GOT3 (cell line): ENCODE data around the gene RXRB.

ENCODE experiments used
- DNase-seq: peaks from one replicate; lab custom pipeline; 2025; ENCODE audit warnings: mixed read lengths; lab: John Stamatoyannopoulos, UW

Gene RXRB

DNA sequence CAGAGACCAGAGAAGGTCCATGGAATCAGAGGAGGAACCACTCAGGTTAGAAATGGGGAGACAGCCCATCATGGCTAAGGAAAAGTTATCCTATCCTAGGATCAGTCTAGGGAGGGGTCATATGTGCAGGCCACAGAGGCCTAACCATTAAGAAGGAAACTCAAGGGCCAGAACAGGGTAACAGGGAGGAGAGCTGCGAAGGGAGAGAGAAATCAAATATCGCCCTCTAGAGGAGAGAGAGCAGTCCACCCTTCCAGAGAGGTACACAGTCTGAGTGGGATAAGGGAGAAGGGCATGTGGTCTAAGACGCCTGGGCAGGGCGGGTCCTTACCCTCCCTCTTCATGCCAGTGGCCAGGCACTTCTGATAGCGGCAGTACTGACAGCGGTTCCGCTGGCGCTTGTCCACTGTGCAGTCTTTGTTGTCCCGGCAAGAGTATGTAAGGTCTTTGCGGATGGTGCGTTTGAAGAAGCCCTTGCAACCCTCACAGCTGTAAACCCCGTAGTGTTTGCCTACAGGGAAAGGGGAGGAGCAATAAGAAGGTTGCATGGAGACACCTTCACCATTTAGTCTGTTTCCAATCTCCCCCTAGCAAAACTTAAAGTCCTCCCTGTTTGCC is 2.9 kb downstream of the RXRB start:
- DNase-seq: no peak

DNA sequence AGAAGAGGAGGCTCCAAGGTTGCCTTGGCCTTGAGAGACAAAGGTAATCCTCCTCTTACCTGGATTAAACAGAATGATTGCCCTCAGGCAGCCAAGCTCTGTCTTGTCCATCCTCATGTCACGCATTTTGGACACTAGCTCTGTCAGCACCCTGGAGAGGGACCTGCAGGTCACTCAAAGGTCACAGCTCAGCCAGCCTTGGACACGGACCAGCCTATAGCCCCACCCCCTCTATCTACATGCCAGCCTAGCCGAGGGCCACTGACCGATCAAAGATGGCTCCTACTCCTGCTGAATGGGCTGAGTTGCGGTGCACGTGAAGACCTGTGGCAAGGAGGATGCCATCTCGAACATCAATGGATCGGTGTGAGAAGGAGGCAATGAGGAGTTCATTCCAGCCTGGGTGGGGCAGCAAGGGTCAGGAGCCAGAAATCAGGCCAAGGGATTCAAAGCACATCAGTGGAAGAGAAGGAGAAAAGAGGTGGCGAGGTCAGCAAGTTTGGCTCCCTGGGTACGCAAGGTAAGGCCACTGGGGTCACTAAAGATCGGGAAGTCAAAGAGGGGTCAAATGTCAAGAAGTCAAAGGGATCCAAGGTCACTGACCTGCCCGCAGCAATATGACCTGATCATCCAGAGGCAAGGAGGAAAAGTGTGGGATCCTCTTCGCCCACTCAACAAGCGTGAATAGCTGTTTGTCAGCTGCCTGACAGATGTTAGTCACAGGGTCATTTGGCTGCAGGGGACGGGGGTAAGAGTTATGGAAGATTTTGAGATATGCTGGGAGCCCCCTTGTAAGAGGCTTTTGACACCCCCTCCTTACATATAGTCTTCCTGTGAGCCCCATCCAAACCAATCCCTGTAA is 4.9 kb downstream of the RXRB start:
- DNase-seq: no peak

DNA sequence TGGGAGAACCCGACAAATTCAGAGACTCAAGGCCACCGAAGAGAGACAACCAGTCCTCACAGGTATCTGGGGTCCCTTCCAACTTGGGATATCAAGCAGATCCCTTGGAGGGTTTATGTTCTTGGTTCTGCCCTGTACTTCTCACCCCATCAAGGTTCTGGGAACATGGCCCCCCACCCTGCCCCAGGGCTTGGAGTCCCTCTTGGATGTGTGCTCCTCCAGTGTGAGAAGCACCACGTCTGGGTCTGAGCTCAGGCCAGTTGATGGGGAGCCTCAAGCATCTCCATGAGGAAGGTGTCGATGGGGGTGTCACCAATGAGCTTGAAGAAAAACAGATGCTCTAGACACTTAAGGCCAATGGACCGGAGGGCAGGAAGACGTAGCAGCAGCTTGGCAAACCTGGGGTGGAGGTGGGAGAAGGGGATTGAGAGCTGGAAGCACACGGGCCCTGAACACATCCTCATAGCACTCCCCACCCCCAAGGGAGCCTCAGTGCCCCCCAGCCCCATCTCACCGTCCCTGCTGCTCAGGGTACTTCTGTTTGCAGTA is 6.0 kb downstream of the RXRB start:
- no peak for DNase-seq

DNA sequence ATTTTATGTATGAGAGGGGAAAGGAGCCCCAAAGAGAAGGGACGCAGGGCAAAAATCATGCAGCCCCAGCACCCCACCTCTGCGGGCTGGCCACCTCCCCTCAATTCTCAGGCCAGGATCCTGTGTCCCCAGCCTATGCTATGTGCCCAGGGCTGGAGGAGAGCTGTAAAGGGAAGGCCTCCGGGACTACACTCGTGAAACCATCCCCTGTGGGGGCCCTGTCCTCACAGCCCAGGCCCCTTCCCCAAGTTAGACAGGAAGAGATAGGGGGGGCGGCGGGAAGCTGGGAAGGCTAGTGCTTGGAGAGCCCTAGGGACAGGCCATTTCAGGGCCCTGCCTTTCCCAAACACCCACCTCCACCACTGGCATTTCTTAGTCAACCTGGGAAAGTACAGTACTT is 6.8 kb downstream of the RXRB start:
- no peak for DNase-seq

DNA sequence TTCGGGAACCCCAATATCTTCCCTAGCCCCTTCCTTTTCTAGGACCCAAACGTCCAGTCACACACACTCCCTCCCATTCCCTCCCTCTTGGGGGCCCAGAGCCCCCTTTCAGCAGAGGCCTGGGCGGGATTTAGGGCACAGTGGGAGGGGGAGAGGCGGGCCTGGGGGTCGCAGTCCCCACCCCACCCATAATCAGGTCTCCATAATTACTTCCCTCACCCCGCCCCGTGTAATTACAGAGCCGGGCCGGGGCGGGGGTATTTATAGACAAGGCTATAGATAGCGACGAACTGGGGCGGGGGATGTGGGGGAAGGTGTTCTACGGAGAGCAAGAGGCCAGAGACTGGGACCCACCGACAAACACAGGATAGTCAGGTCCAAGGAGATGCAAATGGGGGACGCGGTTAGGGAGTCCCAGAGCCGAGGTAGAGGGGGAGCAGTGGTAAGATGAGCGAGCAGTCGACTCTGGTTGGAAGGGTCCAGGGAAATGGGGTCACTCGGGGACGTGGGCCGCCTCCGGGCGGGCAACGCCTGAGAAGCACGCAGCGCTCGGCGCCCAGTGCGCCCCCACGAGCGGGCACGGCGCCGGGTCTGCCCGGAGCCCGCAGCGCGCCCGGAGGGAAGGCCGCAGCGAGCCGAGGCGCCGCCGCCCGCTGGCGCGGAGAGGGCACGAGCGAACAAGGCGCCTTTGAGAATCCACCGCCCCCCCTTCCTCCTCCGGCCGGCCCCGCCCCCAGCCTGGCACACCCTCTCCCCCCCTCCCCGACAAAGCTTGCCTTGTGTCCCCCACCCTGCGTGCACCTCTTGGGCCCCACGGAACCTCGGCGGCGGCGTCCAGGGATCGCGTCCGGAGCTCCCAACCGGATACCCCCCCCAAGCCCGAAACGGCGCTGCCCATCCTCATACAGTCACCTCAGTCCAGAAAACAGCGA is 7.5 kb downstream of the RXRB start:
- DNase-seq: no peak

DNA sequence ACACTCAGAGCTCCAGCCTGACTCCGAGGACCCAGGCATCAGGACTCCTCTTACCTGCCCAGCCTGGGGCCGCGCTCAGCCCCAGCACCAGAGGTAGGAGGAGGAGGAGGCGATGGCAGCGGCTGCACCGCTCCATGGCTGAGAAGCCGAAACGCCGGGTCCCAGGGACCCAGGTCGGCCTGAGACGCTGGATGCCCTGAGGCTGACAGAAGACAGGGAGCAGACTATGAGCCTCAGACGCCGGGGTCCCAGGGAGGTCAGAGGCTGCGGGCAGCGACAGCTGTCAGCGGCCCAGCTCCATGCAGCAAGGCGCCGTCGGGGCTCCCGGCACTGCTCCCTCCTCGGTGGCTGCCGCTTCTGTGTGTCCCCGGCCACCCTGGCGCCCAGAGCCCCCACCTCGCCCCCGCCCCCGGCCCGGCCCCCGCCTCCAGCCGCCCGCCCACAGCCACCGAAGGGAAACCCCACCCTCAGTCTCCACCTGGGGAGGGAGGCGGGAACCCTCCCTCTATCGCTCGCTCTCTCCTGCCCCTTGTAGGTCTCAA is 8.3 kb downstream of the RXRB start, which contains the start of gene COL11A2:
Gene COL11A2 (minus strand): TSS at position 363 of the 542 bp plus-strand sequence. CDS start 227 bp downstream, at position 136.
- no peak for DNase-seq

DNA sequence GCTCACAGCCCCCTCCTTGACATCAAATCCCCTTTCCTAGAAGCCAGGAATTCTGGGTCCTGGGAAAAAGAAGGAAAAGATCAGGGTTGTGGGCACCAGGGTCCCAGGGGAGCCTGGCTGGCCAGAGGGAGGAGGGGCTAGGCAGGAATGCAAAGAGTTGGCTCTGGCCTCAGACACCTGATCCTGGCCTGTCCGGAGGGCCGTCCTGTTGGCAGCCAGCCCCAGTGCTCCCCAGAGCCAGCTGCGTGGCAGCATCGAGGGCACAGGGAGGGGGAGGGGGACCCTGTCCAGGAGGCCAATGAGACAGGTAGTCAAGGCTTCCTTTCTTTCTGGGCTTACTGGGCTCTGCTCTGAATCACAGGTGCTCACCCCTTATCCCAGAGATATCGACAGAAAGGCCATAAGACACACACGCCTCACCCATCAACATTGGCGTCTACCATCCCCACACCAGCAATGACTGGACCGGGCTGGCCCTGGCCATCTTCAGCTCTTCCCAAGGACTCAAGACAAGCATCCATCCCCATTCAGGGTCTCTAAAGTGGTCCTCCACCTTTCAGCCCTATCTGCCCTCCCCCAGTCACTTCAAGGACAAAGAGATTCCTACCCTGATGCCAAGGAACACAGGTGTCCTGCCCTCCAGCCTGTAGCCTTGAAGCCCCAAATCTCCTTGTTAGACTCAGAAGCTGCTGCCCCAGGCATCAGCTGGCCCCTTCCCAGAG is 8.9 kb downstream of the RXRB start:
- DNase-seq: no peak

DNA sequence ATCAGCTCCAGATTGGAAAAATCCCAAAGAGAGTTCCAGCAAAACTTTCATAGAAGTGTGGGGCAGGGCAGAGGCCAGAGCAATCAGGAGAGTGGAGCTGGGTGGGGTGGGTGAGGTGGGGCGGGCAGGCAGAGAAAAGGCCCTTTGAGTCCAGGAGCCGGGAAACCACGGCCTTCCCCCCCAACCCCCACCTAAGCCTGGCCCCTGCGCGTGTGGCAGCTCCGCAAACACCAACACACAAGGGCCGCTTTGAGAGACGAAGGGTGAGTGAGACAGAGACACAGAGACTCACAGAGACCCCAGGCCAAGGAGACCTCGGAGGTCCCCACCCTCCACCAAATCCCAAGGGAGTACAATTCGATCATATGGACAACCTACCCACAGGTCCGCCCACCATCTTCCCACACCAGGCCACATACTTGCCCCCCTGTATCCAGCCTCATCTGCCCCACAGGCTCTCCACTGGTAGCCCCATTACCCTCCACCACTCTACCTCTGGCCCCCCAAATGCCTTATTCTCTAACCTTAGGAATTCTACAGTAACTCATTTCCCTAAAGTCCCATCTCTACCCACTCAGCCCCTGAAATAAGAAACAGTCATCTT is 9.9 kb downstream of the RXRB start:
- DNase-seq: no peak

DNA sequence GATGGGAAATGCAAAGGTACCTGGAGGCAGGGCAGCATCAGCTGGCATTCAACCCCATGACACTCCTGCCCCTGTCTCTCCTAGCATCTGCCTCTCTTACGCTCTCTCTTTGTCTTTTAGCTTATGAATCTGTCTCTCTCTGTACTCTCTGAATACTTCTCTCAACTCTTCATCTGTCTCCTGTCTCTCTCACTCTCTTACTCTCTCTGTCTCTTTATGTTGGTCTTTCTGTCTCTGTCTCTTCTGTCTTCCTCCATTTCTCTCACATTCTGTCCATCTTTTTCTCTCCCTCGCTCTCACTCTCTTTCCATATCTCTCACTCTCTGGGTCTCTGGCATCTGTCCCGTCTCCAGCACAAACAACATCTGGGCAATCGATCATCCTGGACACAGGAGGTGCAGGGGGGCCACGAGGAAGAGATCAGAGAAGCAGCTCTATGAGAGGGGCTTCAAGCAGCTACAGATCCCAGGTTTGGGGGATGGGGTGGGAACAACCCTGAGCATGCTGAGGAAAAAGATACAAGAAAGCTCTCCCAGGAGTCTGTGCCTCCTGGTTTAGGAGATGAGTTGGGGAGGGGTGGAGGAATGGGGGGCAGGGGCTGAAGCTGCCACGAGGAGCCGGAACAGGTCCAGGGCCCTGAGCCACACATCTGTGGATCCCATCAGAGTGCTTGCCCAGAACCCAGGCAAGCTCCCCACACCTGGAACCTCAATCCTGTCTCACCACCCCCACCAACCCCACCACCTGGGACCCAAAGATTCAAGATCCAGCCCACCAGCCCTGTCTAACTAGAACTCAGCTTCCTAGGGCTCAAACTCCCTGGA is 10.6 kb downstream of the RXRB start:
- DNase-seq: no peak

DNA sequence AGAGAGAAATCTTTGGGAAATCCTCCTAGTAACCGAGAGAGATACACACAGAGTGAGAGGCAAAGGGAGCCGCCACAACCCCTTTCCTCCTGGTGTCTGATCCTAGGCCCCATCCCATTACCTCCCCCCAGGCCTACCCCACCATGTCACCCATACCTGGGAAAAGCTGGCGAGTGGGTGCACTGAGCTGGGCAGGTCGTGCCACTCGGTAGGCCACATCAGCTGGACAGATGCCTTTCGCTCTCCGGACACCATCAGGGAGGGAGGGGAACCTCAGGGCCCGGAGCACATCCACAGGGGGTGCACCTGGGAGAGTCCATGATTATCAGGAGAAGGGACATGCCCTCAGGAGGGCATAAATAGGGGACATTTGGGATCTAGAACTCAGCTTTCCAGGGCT is 11.3 kb downstream of the RXRB start:
- DNase-seq: no peak

DNA sequence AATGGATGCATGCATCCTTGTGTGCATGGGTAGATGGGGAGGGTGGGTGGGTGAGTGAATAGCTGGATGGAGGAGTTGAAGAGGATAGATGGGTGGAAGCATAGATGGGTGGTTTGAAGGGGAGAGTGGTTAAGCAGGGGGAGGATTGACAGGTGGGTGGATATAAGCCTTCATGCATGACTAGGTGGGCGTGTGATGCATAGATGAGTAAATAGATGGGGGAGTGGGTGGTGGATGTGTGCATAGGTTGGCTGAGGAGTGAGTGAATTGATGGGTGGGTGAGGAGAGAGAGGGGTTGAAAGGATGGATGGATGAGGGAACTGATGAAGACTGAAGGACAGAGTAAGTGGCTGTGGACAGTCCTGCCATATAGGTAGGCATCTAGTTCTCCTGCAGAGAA is 12.7 kb downstream of the RXRB start:
- DNase-seq: no peak

DNA sequence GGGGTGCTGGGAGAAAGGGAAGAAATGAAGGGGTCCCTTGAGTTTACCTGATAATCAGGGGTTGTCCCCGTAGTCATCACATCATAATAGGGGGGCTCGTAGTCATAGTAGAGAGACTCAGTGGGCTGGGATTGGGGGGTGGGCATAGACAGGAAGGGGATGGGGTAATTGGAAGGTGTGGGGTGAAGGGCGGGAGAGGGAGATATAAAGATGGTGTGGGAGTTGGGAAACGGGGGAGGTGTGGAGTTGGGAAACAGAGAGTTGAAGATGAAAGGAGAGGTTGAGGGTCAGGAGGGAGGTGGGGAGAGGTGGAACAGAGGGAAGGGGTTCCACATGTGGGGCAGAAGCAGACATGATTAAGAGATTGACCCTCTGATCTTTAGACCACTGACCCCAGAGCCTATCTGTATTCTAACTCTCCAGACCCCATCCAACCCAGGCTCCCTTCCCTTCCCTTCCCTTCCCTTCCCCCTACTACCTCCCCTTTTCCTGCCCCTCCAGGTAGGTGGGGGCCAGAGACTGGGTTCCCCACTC is 14.7 kb downstream of the RXRB start:
- DNase-seq: no peak

DNA sequence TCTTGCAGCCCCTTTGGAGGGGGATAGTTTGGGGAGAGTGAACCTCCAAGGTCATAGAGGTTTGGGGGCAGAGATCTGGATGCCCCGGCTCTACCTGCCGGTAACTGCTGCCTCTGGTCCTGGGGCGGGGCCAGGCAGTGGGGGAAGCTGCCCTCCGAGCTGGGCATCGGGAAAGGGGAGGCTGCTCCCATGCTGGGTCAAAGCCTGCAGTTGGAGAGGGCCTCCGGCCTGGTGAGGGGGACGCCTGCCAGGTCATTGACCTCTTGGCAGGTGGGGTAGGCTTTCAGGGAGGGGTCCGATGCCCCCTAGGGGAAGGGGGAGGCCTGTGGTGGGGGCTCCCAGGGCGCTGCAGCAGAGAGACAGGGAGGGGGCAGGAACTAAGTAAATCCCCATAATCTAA is 15.3 kb downstream of the RXRB start:
- no peak for DNase-seq

DNA sequence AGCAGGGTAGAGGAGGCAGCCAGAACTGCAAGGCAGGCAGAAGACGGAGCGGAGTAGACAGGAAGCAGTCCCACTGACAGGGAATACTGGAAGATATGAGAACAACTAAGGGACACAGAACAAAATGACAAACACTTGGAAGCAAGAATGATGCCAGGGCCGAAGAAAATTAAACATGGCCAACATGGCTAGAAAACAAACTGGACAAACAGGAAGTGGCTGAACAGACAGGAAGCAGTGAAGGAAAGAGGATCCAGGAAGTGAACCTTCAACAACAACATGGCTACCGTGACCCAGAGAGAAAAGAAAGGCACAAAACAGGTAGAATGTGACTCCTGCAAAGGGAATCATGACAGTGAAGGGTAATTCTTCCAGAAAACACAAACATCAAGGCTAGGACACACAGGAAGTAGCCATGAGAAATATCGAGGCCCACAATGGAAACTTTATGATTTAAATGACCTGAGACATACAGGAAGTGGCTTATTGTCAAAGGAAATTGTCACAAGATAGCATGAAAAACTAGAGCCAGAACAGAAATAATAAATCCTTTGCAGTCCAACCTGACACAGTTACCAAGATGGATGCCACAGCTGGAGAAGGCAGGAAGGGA is 17.3 kb downstream of the RXRB start:
- no peak for DNase-seq

DNA sequence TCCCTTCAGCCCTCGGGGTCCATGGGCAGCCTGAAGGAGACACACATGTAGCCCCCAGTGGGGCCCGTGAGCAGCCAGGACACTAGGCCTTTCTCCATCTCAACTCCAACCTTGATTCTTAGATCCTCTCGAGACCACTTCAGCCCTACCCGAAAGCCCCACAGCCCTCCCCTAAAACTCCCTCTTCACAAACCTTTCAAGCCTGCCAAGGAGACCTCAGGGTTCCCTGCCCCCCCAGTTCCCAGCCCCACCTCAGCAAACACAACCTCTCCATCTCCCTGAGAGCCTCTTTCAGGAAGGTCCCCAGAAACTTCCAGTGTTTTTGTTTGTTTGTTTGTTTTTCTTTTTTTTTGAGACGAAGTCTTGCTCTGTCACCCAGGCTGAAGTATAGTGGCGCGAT is 19.3 kb downstream of the RXRB start:
- no peak for DNase-seq

DNA sequence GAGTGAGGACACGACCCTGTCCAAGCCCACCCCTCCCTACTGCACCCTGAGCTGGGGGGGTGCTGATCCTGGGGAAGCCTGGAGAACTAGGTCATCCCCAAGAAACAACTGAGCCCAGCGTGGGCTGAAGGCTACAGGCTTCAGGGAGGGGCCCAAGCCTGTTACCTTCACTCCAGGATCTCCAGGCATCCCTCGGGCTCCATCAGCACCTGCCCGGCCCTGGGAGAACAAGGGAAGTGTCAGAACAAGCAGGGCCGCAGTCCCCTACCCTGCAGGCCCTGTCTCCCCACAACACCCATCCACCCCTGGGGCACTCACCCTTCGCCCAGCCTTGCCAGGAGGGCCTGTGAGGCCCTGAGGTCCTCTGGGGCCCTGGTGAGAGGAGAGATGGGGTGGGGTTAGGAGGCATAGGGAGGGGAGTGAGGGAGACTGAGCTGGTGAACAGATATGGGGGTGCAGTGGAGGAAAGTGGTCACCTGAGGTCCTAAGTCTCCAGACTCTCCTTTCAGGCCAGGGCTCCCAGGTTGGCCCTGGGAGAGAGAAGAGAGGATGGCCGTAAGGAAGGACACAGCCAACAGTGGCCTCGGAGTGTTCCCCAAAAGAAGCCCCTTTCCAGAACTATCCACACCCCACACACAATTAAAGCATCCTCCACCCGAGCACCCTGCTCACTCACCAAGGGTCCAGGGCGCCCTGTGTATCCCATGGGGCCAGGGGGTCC is 21.6 kb downstream of the RXRB start:
- no peak for DNase-seq

DNA sequence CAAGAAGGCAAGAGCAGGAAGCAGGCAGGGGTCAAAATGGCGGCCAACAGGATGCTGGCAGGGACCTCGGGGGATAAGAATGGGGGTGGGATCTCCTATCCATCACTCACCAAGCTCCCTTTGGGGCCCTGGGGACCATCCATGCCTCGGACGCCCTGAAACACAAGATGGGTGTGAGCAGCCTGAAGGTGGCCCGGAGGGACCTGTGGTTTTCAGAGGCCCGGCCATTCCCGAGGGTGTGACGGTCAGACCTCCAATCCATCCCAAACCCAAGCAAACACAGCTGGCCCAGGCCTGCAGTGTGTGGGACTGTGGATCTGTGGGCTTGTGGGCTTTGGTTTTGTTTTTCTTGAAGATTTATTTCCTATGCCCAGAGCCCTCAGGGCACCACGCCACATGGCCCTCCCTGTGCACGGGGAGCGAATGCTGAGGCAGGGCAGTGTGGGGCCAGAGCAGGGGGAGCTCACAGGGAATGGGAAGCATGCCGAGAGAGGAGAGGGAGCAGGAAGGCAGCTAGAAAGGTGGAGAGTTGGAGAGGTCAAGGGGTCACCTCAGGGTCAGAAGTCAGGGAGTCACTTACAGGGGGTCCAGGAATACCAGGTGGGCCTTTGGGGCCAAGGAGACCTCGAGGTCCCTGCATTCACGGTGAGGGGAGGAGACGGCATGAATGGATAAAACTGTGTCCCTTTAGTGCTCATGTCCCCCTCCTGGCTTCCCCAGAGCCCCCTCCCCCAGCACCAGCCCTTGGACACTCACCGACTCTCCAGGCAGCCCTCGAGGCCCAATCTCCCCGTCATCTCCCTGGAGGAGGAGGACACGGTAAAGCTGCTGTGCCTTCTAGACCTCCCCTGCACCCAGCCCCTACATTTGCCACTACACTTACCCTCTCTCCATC is 22.7 kb downstream of the RXRB start:
- no peak for DNase-seq
